Measurements from ENCODE around the gene TRAPPC1. TPM values are rescaled to one million over a fixed set of nuclear protein-coding genes. Genes with fewer than 3 reads are reported as not detected.

TRAPPC1 gene
- total RNA-seq, 4 donors from 2014 or later = 24.1 to 67.5 (median 27.8) TPM

- H3K4me3 ChIP-seq = peak overlapping the region; percentile 57 to 87
- intact Hi-C loops (cut with DNase I; ENCODE audit: low total_unique reads) = no loop called here
- DNase-seq = peak in 1 of 2 donors; percentile 35
- H3K27ac ChIP-seq = peak overlapping the region; percentile 97 to 98
- no peaks in the 10 kb centered on the region for H3K36me3 ChIP-seq
- H3K27me3 ChIP-seq = no peaks in the 10 kb centered on the region
- TF ChIP-seq POLR2A (IDR thresholded peaks at IDR 0.05) (no peak), CTCF (IDR thresholded peaks at IDR 0.05) (no peak)
- peaks cover 10 to 18% of the 10 kb centered on the region in 2 donors for H3K4me1 ChIP-seq
- H3K9me3 ChIP-seq = no peaks in the 10 kb centered on the region
These were observed 47.0 kb downstream of the TRAPPC1 start for GRCh38 chr17:7884581-7885366.

- DNase-seq = no peak
- intact Hi-C loops (cut with DNase I; ENCODE audit: low total_unique reads) = no loop called here
- Histone ChIP-seq H3K27me3 (no peaks in the 10 kb centered on the region), H3K27ac (peak overlapping the region; percentile 97 to 98), H3K4me3 (peak overlapping the region; percentile 57 to 87), H3K36me3 (no peaks in the 10 kb centered on the region), H3K9me3 (no peaks in the 10 kb centered on the region), H3K4me1 (peaks cover 10% of the 10 kb centered on the region in 2 donors)
- TF ChIP-seq POLR2A (IDR thresholded peaks at IDR 0.05) (no peak), CTCF (IDR thresholded peaks at IDR 0.05) (no peak)
These were observed 47.9 kb downstream of the TRAPPC1 start for GRCh38 chr17:7883781-7884386.

- Histone ChIP-seq H3K36me3 (no peaks in the 10 kb centered on the region), H3K9me3 (no peaks in the 10 kb centered on the region), H3K27ac (peak overlapping the region; percentile 97 to 98), H3K27me3 (no peaks in the 10 kb centered on the region), H3K4me3 (peak overlapping the region in 1 of 2 donors; percentile 5), H3K4me1 (peaks cover 0 to 4% of the 10 kb centered on the region in 2 donors)
- DNase-seq = no peak
- TF ChIP-seq CTCF (IDR thresholded peaks at IDR 0.05) (no peak), POLR2A (IDR thresholded peaks at IDR 0.05) (peak in 1 of 2 donors; percentile 38)
- intact Hi-C loops (cut with DNase I; ENCODE audit: low total_unique reads) = no loop called here
These were observed 49.1 kb downstream of the TRAPPC1 start for GRCh38 chr17:7882629-7883028.

- Histone ChIP-seq H3K4me1 (peaks cover 0 to 4% of the 10 kb centered on the region in 2 donors), H3K4me3 (no peak overlapping the region), H3K36me3 (no peaks in the 10 kb centered on the region), H3K27me3 (no peaks in the 10 kb centered on the region), H3K27ac (peak overlapping the region; percentile 97 to 98), H3K9me3 (no peaks in the 10 kb centered on the region)
- DNase-seq = no peak
- no peak for TF ChIP-seq CTCF (IDR thresholded peaks at IDR 0.05)
- no peak for TF ChIP-seq POLR2A (IDR thresholded peaks at IDR 0.05)
- intact Hi-C loops (cut with DNase I; ENCODE audit: low total_unique reads) = no loop called here
These were observed 49.7 kb downstream of the TRAPPC1 start for GRCh38 chr17:7882068-7882467.
